ENCODE measurements around the gene RCL1.

DNA sequence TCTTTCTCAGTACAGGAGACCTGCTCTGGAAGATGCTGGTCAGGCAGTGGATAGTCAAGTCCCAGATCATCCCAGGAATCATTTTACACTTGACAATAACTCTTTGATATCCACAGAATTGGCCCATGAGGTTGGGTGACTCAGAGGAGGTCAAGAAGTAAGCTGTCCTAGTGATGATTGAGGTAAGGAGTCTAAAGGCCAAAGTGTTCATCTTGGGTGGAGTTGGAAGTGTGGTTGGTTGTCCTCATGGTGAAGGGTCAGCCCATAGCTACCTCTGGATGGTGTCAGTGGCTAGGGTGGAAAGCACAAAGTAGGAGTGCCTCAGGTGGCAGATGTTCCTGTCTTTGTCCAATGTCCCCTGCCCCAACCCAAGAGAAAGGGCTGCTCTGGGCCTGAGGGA is 24.1 kb upstream of the RCL1 start:
- TF ChIP-seq POLR2A (IDR thresholded peaks at IDR 0.05) (no peak), POLR2AphosphoS5 (IDR thresholded peaks at IDR 0.05) (no peak)
- TF ChIP-seq, protein P1, sequence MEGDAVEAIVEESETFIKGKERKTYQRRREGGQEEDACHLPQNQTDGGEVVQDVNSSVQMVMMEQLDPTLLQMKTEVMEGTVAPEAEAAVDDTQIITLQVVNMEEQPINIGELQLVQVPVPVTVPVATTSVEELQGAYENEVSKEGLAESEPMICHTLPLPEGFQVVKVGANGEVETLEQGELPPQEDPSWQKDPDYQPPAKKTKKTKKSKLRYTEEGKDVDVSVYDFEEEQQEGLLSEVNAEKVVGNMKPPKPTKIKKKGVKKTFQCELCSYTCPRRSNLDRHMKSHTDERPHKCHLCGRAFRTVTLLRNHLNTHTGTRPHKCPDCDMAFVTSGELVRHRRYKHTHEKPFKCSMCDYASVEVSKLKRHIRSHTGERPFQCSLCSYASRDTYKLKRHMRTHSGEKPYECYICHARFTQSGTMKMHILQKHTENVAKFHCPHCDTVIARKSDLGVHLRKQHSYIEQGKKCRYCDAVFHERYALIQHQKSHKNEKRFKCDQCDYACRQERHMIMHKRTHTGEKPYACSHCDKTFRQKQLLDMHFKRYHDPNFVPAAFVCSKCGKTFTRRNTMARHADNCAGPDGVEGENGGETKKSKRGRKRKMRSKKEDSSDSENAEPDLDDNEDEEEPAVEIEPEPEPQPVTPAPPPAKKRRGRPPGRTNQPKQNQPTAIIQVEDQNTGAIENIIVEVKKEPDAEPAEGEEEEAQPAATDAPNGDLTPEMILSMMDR (IDR thresholded peaks at IDR 0.05), result no peak
